Keratinocyte (primary cell): Measurements from ENCODE around the gene RMND1.

ENCODE experiments used
- CTCF ChIP-seq, 3 experiments: IDR thresholded peaks in 1 of 3; conservative IDR thresholded peaks in 1 of 3; optimal IDR thresholded peaks in 1 of 3; 2 replicates in 2 of 3; 3 replicates in 1 of 3; pipeline versions ENCODE3 to v1.5.1; 2011; ENCODE audit warnings: low read length in 3 of 3, mild to moderate bottlenecking in 3 of 3, moderate library complexity in 2 of 3, control low read depth in 1 of 3, inconsistent platforms in 1 of 3; ENCODE audit not compliant: insufficient read depth in 2 of 3; ENCODE audit errors: extremely low read depth in 1 of 3
- EZH2 ChIP-seq: IDR thresholded peaks from one replicate; pipeline ENCODE4 v1.6.1; 2012; ENCODE audit warnings: inconsistent platforms, mild to moderate bottlenecking, low read length, moderate library complexity

GRCh38 chr6:151447237-151447636 lies 4.7 kb downstream of the RMND1 start:
- TF ChIP-seq CTCF (optimal IDR thresholded peaks at IDR 0.05 in 1 of 3, IDR thresholded peaks at IDR 0.05 in 1 of 3, conservative IDR thresholded peaks at IDR 0.05 in 1 of 3; ENCODE audit: extremely low read depth in 1 of 3, insufficient read depth in 2 of 3, low read length in 3 of 3) (no peak), EZH2 (no peak)
